HCT116 (cell line): Measurements from ENCODE around the gene METTL21C. TPM values are rescaled to one million over a fixed set of nuclear protein-coding genes. Genes with fewer than 3 reads are reported as not detected.

ENCODE experiments used
- ATAC-seq: fragments of 200-7000 bp; cut with Tn5 transposase; 2 replicates; pipeline ENCODE4 v1.9.1; 2020; ENCODE audit warnings: mild to moderate bottlenecking, moderate library complexity
- BruUV-seq: library from RNA; stranded (reverse); fragments of 400-500 nt; replicated peaks from 2 replicates; lab custom pipeline; 2021; lab: Mats Ljungman, UMichigan
- CTCF ChIA-PET: fragments of 300-600 bp; sonication (Branson Sonifier 250); formaldehyde crosslinking; loops from one replicate; lab custom pipeline; 2021; ENCODE audit warnings: antibody characterized with exemption; lab: Charles Lee
- POLR2A ChIA-PET: fragments of 300-600, 350-600 bp; sonication (Branson Sonifier 250); formaldehyde crosslinking; loops from one replicate; lab custom pipeline; 2021; ENCODE audit warnings: antibody characterized with exemption; lab: Charles Lee
- RAD21 ChIA-PET, 2 experiments: fragments of 300-600 bp; sonication (Branson Sonifier 250); formaldehyde crosslinking; loops; one replicate each; lab custom pipeline; 2023; ENCODE audit warnings: low total read pairs in 2 of 2; ENCODE audit not compliant: uncharacterized antibody in 2 of 2, unreplicated experiment in 2 of 2, low non-redundant PET in 1 of 2; lab: Charles Lee
- DNase-seq: peaks from one replicate; pipeline ENCODE4 v3.0.0-alpha.2; 2010; ENCODE audit warnings: low read depth, low spot score
- H2AFZ ChIP-seq: fragments of 200-600 bp; shearing (Covaris generic), sonication (generic); 2 replicates; pipeline ENCODE4 v1.6.1; 2017; ENCODE audit warnings: low read depth, mixed run types, mixed read lengths, antibody characterized with exemption, low read length; ENCODE audit not compliant: poor library complexity, severe bottlenecking
- H3K27ac ChIP-seq: 2 replicates; pipeline ENCODE4 v1.5.1; 2012; ENCODE audit warnings: low read depth, low read length
- H3K27me3 ChIP-seq: fragments of 200-600 bp; sonication (generic); 2 replicates; pipeline ENCODE4 v1.6.1; 2016; ENCODE audit warnings: mixed run types, low read length, mixed read lengths; ENCODE audit not compliant: insufficient read depth
- H3K36me3 ChIP-seq, 2 experiments: fragments of 200-500 bp in 1 of 2; fragments of 200-600 bp in 1 of 2; sonication (Bioruptor generic) in 1 of 2; sonication (generic) in 1 of 2; 2 replicates each; pipeline versions ENCODE4 v1.5.1 to v1.6.1; 2014 to 2016; ENCODE audit warnings: low read length in 2 of 2, inconsistent platforms in 1 of 2, mixed read lengths in 1 of 2, mixed run types in 1 of 2; ENCODE audit not compliant: insufficient read depth in 2 of 2, control insufficient read depth in 1 of 2
- H3K4me1 ChIP-seq, 2 experiments: fragments of 200-600 bp in 1 of 2; sonication (generic) in 1 of 2; 2 replicates each; pipeline versions ENCODE4 v1.5.1 to v1.6.1; 2012 to 2017; ENCODE audit warnings: low read length in 2 of 2, inconsistent platforms in 1 of 2, mild to moderate bottlenecking in 1 of 2, mixed read lengths in 1 of 2, mixed run types in 1 of 2, moderate library complexity in 1 of 2; ENCODE audit not compliant: insufficient read depth in 2 of 2, control insufficient read depth in 1 of 2
- H3K4me2 ChIP-seq: fragments of 200-600 bp; sonication (generic); 2 replicates; pipeline ENCODE4 v1.6.1; 2017; ENCODE audit warnings: mixed run types, low read length, mixed read lengths
- H3K4me3 ChIP-seq, 2 experiments: fragments of 200-600 bp in 1 of 2; sonication (generic) in 1 of 2; replicated peaks in 1 of 2; 2 replicates each; pipeline ENCODE4 v1.5.1; 2011 to 2016; ENCODE audit warnings: low read length in 2 of 2, control low read depth in 1 of 2, low read depth in 1 of 2, mild to moderate bottlenecking in 1 of 2, mixed read lengths in 1 of 2, mixed run types in 1 of 2
- H3K79me2 ChIP-seq: fragments of 200-600 bp; sonication (generic); 2 replicates; pipeline ENCODE4 v1.6.1; 2017; ENCODE audit warnings: mild to moderate bottlenecking, mixed run types, low read length, moderate library complexity, mixed read lengths; ENCODE audit not compliant: insufficient read depth
- H3K9ac ChIP-seq: fragments of 200-600 bp; sonication (generic); 2 replicates; pipeline ENCODE4 v1.6.1; 2016; ENCODE audit warnings: low read length, mixed read lengths
- H3K9me2 ChIP-seq: fragments of 200-600 bp; sonication (generic), shearing (Covaris generic); 2 replicates; pipeline ENCODE4 v1.6.1; 2017; ENCODE audit warnings: mixed run types, mild to moderate bottlenecking, moderate library complexity; ENCODE audit not compliant: insufficient read depth
- H3K9me3 ChIP-seq, 2 experiments: fragments of 200-500 bp in 1 of 2; fragments of 200-600 bp in 1 of 2; sonication (Bioruptor generic) in 1 of 2; sonication (generic) in 1 of 2; 2 replicates each; pipeline ENCODE4 v1.6.1; 2014 to 2017; ENCODE audit warnings: low read length in 2 of 2, mixed read lengths in 2 of 2, inconsistent platforms in 1 of 2, low read depth in 1 of 2, mild to moderate bottlenecking in 1 of 2, mixed run types in 1 of 2, moderate library complexity in 1 of 2; ENCODE audit not compliant: control insufficient read depth in 1 of 2, insufficient read depth in 1 of 2
- H4K20me1 ChIP-seq: fragments of 200-600 bp; sonication (generic), shearing (Covaris generic); 2 replicates; pipeline ENCODE4 v1.6.1; 2017; ENCODE audit warnings: mixed run types, mild to moderate bottlenecking, moderate library complexity; ENCODE audit not compliant: insufficient read depth
- CBX3 ChIP-seq: IDR thresholded peaks from 2 replicates; pipeline ENCODE4 v1.6.1; 2012; ENCODE audit warnings: low read depth
- CEBPB ChIP-seq: IDR thresholded peaks from 2 replicates; pipeline ENCODE4 v1.6.1; 2012; ENCODE audit warnings: low read depth
- EGR1 ChIP-seq: IDR thresholded peaks from 2 replicates; pipeline ENCODE4 v1.6.1; 2012; ENCODE audit warnings: low read depth
- ELF1 ChIP-seq: IDR thresholded peaks from 2 replicates; pipeline ENCODE4 v1.6.1; 2012; ENCODE audit warnings: low read depth, borderline replicate concordance
- EZH2 ChIP-seq: fragments of 200-600 bp; sonication (generic); IDR thresholded peaks from 2 replicates; pipeline ENCODE4 v1.6.1; 2017; ENCODE audit warnings: antibody characterized with exemption, mixed run types
- EZH2phosphoT487 ChIP-seq: fragments of 200-600 bp; IDR thresholded peaks from 2 replicates; pipeline ENCODE4 v1.6.1; 2018; ENCODE audit warnings: antibody characterized with exemption, borderline replicate concordance
- FOSL1 ChIP-seq: IDR thresholded peaks from 2 replicates; pipeline ENCODE4 v1.6.1; 2012; ENCODE audit warnings: low read depth
- JUND ChIP-seq: IDR thresholded peaks from 2 replicates; pipeline ENCODE4 v1.6.1; 2012
- MAX ChIP-seq: IDR thresholded peaks from 2 replicates; pipeline ENCODE4 v1.6.1; 2012
- POLR2AphosphoS5 ChIP-seq: IDR thresholded peaks from 2 replicates; pipeline ENCODE4 v1.6.1; 2011; ENCODE audit warnings: mild to moderate bottlenecking, low read depth, low read length, moderate library complexity
- RAD21 ChIP-seq: IDR thresholded peaks from 2 replicates; pipeline ENCODE4 v1.6.1; 2012; ENCODE audit warnings: low read depth, mild to moderate bottlenecking
- SIN3A ChIP-seq: IDR thresholded peaks from 2 replicates; pipeline ENCODE4 v1.6.1; 2012; ENCODE audit warnings: low read depth
- SP1 ChIP-seq: IDR thresholded peaks from 2 replicates; pipeline ENCODE4 v1.6.1; 2012; ENCODE audit warnings: low read depth
- SRF ChIP-seq: IDR thresholded peaks from 2 replicates; pipeline ENCODE4 v1.6.1; 2012; ENCODE audit warnings: low read depth
- YY1 ChIP-seq: IDR thresholded peaks from 2 replicates; pipeline ENCODE4 v1.6.1; 2011; ENCODE audit warnings: low read length, low read depth, moderate library complexity, mild to moderate bottlenecking; ENCODE audit not compliant: insufficient replicate concordance; ENCODE audit errors: extremely low read depth
- ZFX ChIP-seq: fragments of 450-650 bp; IDR thresholded peaks from 2 replicates; pipeline ENCODE4 v1.6.1; 2017
- ZNF274 ChIP-seq: fragments of 200-500 bp; sonication (Bioruptor generic); IDR thresholded peaks from 2 replicates; pipeline ENCODE4 v1.6.1; 2014; ENCODE audit warnings: mild to moderate bottlenecking, low read depth, low read length, inconsistent platforms
- intact Hi-C: fragments of 100-400 bp; cut with micrococcal nuclease; formaldehyde crosslinking; loops from 2 replicates; pipeline ENCODE4 v1.10.0; 2022
- total RNA-seq: library from RNA; stranded (reverse); gene quantifications from one replicate; pipeline ENCODE4 v1.2.1, GENCODE V29; 2021; ENCODE audit not compliant: unreplicated experiment
- TF ChIP-seq, protein P1 (sequence below): IDR thresholded peaks from 2 replicates; pipeline ENCODE4 v1.6.1; 2012; ENCODE audit warnings: low read depth

Gene METTL21C
- total RNA-seq, 1 experiment from 2014 or later = not detected

DNA sequence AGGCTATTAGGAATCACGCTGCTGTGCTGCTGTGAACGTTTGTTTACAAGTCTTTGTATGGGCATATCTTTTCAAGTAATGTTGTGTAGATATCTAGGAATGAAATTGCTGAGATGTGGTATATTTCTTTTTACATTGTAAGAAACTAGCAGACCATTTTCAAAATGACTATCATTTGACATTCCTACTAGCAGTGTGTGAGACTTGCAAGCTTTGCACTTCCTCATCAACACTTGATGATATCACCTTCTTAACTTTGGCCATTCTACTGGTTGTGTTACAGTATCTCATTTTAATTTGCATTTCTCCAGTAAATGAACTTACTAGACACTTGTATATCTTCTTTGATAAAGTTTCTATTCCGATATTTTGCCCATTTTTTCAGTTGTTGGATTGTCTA lies 12.1 kb downstream of the METTL21C start:
- ChIA-PET POLR2A (no interaction called here), RAD21 (no interaction called here), CTCF (no interaction called here)
- Histone ChIP-seq H3K9me2 (no peaks in the 10 kb centered on the region), H3K4me3 (no peak overlapping the region), H3K4me2 (no peak overlapping the region), H3K36me3 (peaks cover 4 to 13% of the 10 kb centered on the region in 2 experiments; a peak in 3 of 4 replicates), H4K20me1 (no peaks in the 10 kb centered on the region), H3K9me3 (no peaks in the 10 kb centered on the region), H3K4me1 (no peaks in the 10 kb centered on the region), H3K79me2 (no peaks in the 10 kb centered on the region), H3K9ac (no peak overlapping the region), H3K27ac (no peak overlapping the region)
- intact Hi-C loops = no loop called here
- ATAC-seq = no peak
- DNase-seq = no peak
- no TSS peak for BruUV-seq
- TF ChIP-seq CEBPB (no peak), ELF1 (no peak)
- TF ChIP-seq, all 23 proteins: peak for 0
- no peaks in the 10 kb centered on the region for H3K27me3 ChIP-seq
- H2AFZ ChIP-seq = no peak overlapping the region

DNA sequence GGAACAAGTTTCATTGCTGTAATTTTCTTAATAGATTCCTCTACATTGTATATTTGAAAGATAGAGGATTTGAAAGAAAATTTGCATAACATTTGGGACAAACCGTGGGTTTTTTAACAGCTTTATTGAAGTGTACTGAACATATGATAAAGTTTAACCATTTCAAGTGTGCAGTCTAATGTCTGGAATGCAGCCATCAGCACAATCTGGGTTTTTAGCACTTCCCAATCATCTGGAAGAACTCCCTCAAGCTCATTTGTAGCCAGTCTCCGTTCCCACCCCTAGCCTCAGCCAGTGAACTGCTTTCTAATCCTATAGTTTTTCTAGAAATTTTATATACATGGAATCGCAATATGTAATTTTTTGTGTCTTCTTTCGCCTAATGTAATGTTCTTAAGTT lies 12.6 kb downstream of the METTL21C start:
- Histone ChIP-seq H4K20me1 (no peaks in the 10 kb centered on the region), H2AFZ (no peak overlapping the region), H3K9me2 (no peaks in the 10 kb centered on the region), H3K27ac (no peak overlapping the region), H3K4me2 (no peak overlapping the region), H3K79me2 (no peaks in the 10 kb centered on the region), H3K4me1 (no peaks in the 10 kb centered on the region), H3K36me3 (peaks cover 4 to 13% of the 10 kb centered on the region in 2 experiments; a peak in 3 of 4 replicates), H3K9ac (no peak overlapping the region), H3K9me3 (no peaks in the 10 kb centered on the region), H3K27me3 (no peaks in the 10 kb centered on the region), H3K4me3 (no peak overlapping the region)
- intact Hi-C loops = no loop called here
- RAD21 ChIA-PET = no interaction called here
- ATAC-seq = no peak
- CTCF ChIA-PET = no interaction called here
- POLR2A ChIA-PET = no interaction called here
- TSS peak; percentile 16 for BruUV-seq
- no peak for DNase-seq
- TF ChIP-seq JUND = no peak
- TF ChIP-seq EGR1 = no peak
- no peak for TF ChIP-seq POLR2AphosphoS5
- no peak for TF ChIP-seq EZH2phosphoT487
- no peak for TF ChIP-seq CEBPB
- TF ChIP-seq SP1 = no peak
- TF ChIP-seq ZNF274 = no peak
- TF ChIP-seq, protein P1, sequence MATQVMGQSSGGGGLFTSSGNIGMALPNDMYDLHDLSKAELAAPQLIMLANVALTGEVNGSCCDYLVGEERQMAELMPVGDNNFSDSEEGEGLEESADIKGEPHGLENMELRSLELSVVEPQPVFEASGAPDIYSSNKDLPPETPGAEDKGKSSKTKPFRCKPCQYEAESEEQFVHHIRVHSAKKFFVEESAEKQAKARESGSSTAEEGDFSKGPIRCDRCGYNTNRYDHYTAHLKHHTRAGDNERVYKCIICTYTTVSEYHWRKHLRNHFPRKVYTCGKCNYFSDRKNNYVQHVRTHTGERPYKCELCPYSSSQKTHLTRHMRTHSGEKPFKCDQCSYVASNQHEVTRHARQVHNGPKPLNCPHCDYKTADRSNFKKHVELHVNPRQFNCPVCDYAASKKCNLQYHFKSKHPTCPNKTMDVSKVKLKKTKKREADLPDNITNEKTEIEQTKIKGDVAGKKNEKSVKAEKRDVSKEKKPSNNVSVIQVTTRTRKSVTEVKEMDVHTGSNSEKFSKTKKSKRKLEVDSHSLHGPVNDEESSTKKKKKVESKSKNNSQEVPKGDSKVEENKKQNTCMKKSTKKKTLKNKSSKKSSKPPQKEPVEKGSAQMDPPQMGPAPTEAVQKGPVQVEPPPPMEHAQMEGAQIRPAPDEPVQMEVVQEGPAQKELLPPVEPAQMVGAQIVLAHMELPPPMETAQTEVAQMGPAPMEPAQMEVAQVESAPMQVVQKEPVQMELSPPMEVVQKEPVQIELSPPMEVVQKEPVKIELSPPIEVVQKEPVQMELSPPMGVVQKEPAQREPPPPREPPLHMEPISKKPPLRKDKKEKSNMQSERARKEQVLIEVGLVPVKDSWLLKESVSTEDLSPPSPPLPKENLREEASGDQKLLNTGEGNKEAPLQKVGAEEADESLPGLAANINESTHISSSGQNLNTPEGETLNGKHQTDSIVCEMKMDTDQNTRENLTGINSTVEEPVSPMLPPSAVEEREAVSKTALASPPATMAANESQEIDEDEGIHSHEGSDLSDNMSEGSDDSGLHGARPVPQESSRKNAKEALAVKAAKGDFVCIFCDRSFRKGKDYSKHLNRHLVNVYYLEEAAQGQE = no peak
- no peak for TF ChIP-seq ZFX
- TF ChIP-seq YY1 = no peak
- TF ChIP-seq FOSL1 = no peak
- TF ChIP-seq ELF1 = no peak
- no peak for TF ChIP-seq EZH2
- no peak for TF ChIP-seq SRF
- TF ChIP-seq SIN3A = no peak
- TF ChIP-seq MAX = no peak
- TF ChIP-seq RAD21 = no peak
- no peak for TF ChIP-seq CBX3
